ENCODE data around the gene CDV3.

Gene CDV3

GRCh38 chr3:133606902-133607301 lies 33.4 kb downstream of the CDV3 start:
- DNase-seq (ENCODE audit: low read depth): no peak

- no peak for DNase-seq (ENCODE audit: low read depth)
Observed at GRCh38 chr3:133607816-133608215, 34.3 kb downstream of the CDV3 start.

- no peak for DNase-seq (ENCODE audit: low read depth)
Observed at GRCh38 chr3:133608388-133608787, 34.9 kb downstream of the CDV3 start.

GRCh38 chr3:133610031-133610430 lies 36.5 kb downstream of the CDV3 start:
- no peak for DNase-seq (ENCODE audit: low read depth)

- no peak for DNase-seq (ENCODE audit: low read depth)
Observed at GRCh38 chr3:133611534-133611933, 38.0 kb downstream of the CDV3 start.

GRCh38 chr3:133620066-133620784 lies 46.7 kb downstream of the CDV3 start:
- DNase-seq (ENCODE audit: low read depth): no peak

GRCh38 chr3:133627789-133628188 lies 54.3 kb downstream of the CDV3 start:
- no peak for DNase-seq (ENCODE audit: low read depth)

GRCh38 chr3:133629146-133629545 lies 55.7 kb downstream of the CDV3 start:
- DNase-seq (ENCODE audit: low read depth): no peak

- no peak for DNase-seq (ENCODE audit: low read depth)
Observed at GRCh38 chr3:133633439-133633838, 60.0 kb downstream of the CDV3 start.

Data from CMK (cell line).